DND-41 (cell line): ENCODE measurements around the gene HES2.
"Not testable (repeated sequence)": the region's sequence is repeated elsewhere in the genome, so short reads cannot be mapped to it uniquely, and the experiment has no call there.

Experiments
- CTCF ChIP-seq: IDR thresholded peaks from 2 replicates; pipeline ENCODE4 v1.5.1; 2012; ENCODE audit warnings: borderline replicate concordance, low read length, moderate library complexity, mild to moderate bottlenecking; ENCODE audit not compliant: poor library complexity, severe bottlenecking; ENCODE audit errors: extremely low read depth
- EZH2 ChIP-seq: IDR thresholded peaks from 3 replicates; pipeline ENCODE4 v1.6.1; 2012; ENCODE audit warnings: borderline replicate concordance, low read depth, mild to moderate bottlenecking, moderate library complexity, low read length, inconsistent platforms; ENCODE audit not compliant: severe bottlenecking

- TF ChIP-seq CTCF, EZH2: not testable (repeated sequence)
Observed at GRCh38 chr1:6428453-6428852, 8.7 kb upstream of the HES2 start.
